ENCODE measurements around the gene MRRF. TPM values are rescaled to one million over a fixed set of nuclear protein-coding genes. Genes with fewer than 3 reads are reported as not detected.

MRRF gene
- total and polyA plus RNA-seq, 2 donors (not counting 3 experiments of a cell fraction or from before 2014, with no cell fraction given): 27.2 to 36.4 TPM

DNA sequence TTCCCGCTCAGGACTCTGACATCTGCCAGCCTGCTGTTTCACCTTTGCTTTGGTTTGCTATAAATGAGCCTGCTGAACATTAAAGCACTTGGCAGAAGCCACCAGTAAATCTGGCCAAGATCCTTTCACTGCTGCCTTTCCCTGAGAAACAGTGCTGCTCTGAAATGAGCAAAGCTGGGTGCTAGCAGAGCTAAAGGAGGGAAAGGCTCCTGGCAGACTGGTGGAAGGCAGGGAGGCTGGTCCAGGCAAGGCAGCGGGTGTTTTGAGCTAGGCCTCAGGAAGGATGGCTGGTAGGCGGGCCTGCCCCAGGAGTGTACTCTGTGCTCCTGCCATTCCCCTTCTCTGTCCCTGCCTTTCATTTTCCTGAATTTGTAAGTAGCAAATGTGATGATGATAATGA is 53.6 kb downstream of the MRRF start:
- H3K9me3 ChIP-seq (replicated peaks; ENCODE audit: control insufficient read depth, insufficient read depth, low read length): no peaks in the 10 kb centered on the region
- dilution Hi-C loops (cut with MboI; ENCODE audit: extremely low pct_ligation_motif_present, low sequenced_read_pairs): no loop called here
- H3K9me1 ChIP-seq (replicated peaks; ENCODE audit: control insufficient read depth, extremely low read depth, insufficient read depth, low read length): no peaks in the 10 kb centered on the region
- H3K79me2 ChIP-seq (ENCODE audit: control insufficient read depth, insufficient read depth, low read length): no peaks in the 10 kb centered on the region
- peaks cover 2 to 5% of the 10 kb centered on the region in 2 experiments for H3K36me3 ChIP-seq (ENCODE audit: control insufficient read depth in 2 of 2, extremely low read depth in 1 of 2, insufficient read depth in 2 of 2, low read length in 2 of 2)
- H3K27ac ChIP-seq (ENCODE audit: insufficient read depth, low read depth, low read length): no peak overlapping the region
- intact Hi-C loops (cut with micrococcal nuclease): no loop called here
- H3K9ac ChIP-seq (replicated peaks; ENCODE audit: extremely low read depth, insufficient read depth, low read length): no peak overlapping the region
- FAIRE-seq: no peak
- H3K4me3 ChIP-seq (replicated peaks in 1 of 3; ENCODE audit: insufficient read depth in 1 of 3, low read depth in 1 of 3, low read length in 3 of 3): no peak overlapping the region
- H3K4me1 ChIP-seq (ENCODE audit: control insufficient read depth, extremely low read depth, insufficient read depth, low read length): no peaks in the 10 kb centered on the region
- BruUV-seq (replicated peaks): no TSS peak
- H3K27me3 ChIP-seq (ENCODE audit: control insufficient read depth in 2 of 2, insufficient read depth in 2 of 2, low read length in 2 of 2): no peaks in the 10 kb centered on the region
- H2AFZ ChIP-seq (ENCODE audit: low read depth, low read length): no peak overlapping the region
- no peak for DNase-seq (ENCODE audit: low read depth, low spot score)
- POLR2A ChIA-PET: interaction anchor here (0.6 kb wide), 1 partner anchor 691 kb away, joined by 4 read pairs; no protein-coding TSS in a partner anchor
- TF ChIP-seq GATA2 (IDR thresholded peaks at IDR 0.05; ENCODE audit: insufficient read depth, insufficient read length, low read depth, low read length) (no peak), FOS (IDR thresholded peaks at IDR 0.05; ENCODE audit: borderline replicate concordance, insufficient read depth, low read length) (no peak), JUN (IDR thresholded peaks at IDR 0.05; ENCODE audit: borderline replicate concordance, insufficient read depth, insufficient read length, low read depth) (no peak), EZH2 (IDR thresholded peaks at IDR 0.05; ENCODE audit: borderline replicate concordance, low read depth, low read length, severe bottlenecking) (no peak), POLR2AphosphoS5 (IDR thresholded peaks at IDR 0.05; ENCODE audit: insufficient read depth, low read depth, low read length) (no peak)
- TF ChIP-seq, protein P1, sequence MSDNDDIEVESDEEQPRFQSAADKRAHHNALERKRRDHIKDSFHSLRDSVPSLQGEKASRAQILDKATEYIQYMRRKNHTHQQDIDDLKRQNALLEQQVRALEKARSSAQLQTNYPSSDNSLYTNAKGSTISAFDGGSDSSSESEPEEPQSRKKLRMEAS (IDR thresholded peaks at IDR 0.05; ENCODE audit: insufficient read depth, insufficient read length): no peak
- H3K4me2 ChIP-seq (ENCODE audit: insufficient read depth, low read length): no peak overlapping the region
- H4K20me1 ChIP-seq (replicated peaks; ENCODE audit: control insufficient read depth, extremely low read depth, insufficient read depth, low read length): no peaks in the 10 kb centered on the region
- CTCF ChIA-PET: no interaction called here

DNA sequence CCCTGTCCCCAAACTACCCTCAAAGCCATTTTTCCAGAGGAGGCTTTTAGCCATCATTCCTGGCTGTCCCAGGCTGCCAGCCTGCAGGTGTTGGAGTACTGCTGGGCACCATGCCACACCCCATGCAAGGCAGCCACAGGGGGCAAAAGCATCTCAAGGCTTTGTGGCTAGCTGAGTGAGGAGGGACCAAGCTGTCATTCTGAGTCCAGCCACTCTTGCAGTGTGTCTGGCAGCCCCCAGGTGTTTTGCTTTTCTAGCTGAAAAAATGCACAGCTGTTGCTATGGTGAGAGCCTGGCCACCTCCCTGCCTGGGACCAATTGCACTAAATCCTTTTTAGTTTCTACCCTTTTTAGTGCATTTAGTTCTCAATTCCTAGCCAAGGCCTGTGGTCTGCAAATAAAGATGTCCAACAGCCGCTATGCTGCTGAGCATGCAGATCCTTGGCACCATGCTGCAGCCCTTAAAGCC is 55.8 kb downstream of the MRRF start:
- no peak for TF ChIP-seq EZH2 (IDR thresholded peaks at IDR 0.05; ENCODE audit: borderline replicate concordance, low read depth, low read length, severe bottlenecking)
- TF ChIP-seq JUN (IDR thresholded peaks at IDR 0.05; ENCODE audit: borderline replicate concordance, insufficient read depth, insufficient read length, low read depth): no peak
- TF ChIP-seq FOS (IDR thresholded peaks at IDR 0.05; ENCODE audit: borderline replicate concordance, insufficient read depth, low read length): no peak
- TF ChIP-seq POLR2A (IDR thresholded peaks at IDR 0.05; ENCODE audit: low read depth, low read length): no peak
- no peak for TF ChIP-seq POLR2AphosphoS5 (IDR thresholded peaks at IDR 0.05; ENCODE audit: insufficient read depth, low read depth, low read length)
- TF ChIP-seq GATA2 (IDR thresholded peaks at IDR 0.05; ENCODE audit: insufficient read depth, insufficient read length, low read depth, low read length): no peak
- TF ChIP-seq, protein P1 (IDR thresholded peaks at IDR 0.05; ENCODE audit: insufficient read depth, insufficient read length): no peak
- TF ChIP-seq, protein P2, sequence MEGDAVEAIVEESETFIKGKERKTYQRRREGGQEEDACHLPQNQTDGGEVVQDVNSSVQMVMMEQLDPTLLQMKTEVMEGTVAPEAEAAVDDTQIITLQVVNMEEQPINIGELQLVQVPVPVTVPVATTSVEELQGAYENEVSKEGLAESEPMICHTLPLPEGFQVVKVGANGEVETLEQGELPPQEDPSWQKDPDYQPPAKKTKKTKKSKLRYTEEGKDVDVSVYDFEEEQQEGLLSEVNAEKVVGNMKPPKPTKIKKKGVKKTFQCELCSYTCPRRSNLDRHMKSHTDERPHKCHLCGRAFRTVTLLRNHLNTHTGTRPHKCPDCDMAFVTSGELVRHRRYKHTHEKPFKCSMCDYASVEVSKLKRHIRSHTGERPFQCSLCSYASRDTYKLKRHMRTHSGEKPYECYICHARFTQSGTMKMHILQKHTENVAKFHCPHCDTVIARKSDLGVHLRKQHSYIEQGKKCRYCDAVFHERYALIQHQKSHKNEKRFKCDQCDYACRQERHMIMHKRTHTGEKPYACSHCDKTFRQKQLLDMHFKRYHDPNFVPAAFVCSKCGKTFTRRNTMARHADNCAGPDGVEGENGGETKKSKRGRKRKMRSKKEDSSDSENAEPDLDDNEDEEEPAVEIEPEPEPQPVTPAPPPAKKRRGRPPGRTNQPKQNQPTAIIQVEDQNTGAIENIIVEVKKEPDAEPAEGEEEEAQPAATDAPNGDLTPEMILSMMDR (IDR thresholded peaks at IDR 0.05; ENCODE audit: extremely low read depth in 1 of 2, insufficient read depth in 1 of 2, low read depth in 1 of 2, low read length in 2 of 2): no peak
- TF ChIP-seq MYC (IDR thresholded peaks at IDR 0.05; ENCODE audit: low read depth, low read length): no peak
- H4K20me1 ChIP-seq (replicated peaks; ENCODE audit: control insufficient read depth, extremely low read depth, insufficient read depth, low read length): no peaks in the 10 kb centered on the region
- no peak overlapping the region for H2AFZ ChIP-seq (ENCODE audit: low read depth, low read length)
- intact Hi-C loops (cut with micrococcal nuclease): no loop called here
- no peaks in the 10 kb centered on the region for H3K79me2 ChIP-seq (ENCODE audit: control insufficient read depth, insufficient read depth, low read length)
- POLR2A ChIA-PET: no interaction called here
- no peak overlapping the region for H3K27ac ChIP-seq (ENCODE audit: insufficient read depth, low read depth, low read length)
- no peak overlapping the region for H3K9ac ChIP-seq (replicated peaks; ENCODE audit: extremely low read depth, insufficient read depth, low read length)
- no peaks in the 10 kb centered on the region for H3K9me3 ChIP-seq (replicated peaks; ENCODE audit: control insufficient read depth, insufficient read depth, low read length)
- H3K9me1 ChIP-seq (replicated peaks; ENCODE audit: control insufficient read depth, extremely low read depth, insufficient read depth, low read length): no peaks in the 10 kb centered on the region
- H3K4me1 ChIP-seq (ENCODE audit: control insufficient read depth, extremely low read depth, insufficient read depth, low read length): peaks cover 12% of the 10 kb centered on the region
- peaks cover 2% of the 10 kb centered on the region in 2 experiments for H3K36me3 ChIP-seq (ENCODE audit: control insufficient read depth in 2 of 2, extremely low read depth in 1 of 2, insufficient read depth in 2 of 2, low read length in 2 of 2)
- dilution Hi-C loops (cut with MboI; ENCODE audit: extremely low pct_ligation_motif_present, low sequenced_read_pairs): no loop called here
- FAIRE-seq (no peak), DNase-seq (ENCODE audit: low read depth, low spot score) (no peak)
- no peak overlapping the region for H3K4me2 ChIP-seq (ENCODE audit: insufficient read depth, low read length)
- CTCF ChIA-PET: interaction anchor here (0.6 to 0.7 kb wide), 2 partner anchors 13 to 69 kb away, joined by 3 read pairs; no protein-coding TSS in a partner anchor
- H3K4me3 ChIP-seq (replicated peaks in 1 of 3; ENCODE audit: insufficient read depth in 1 of 3, low read depth in 1 of 3, low read length in 3 of 3): no peak overlapping the region
- no TSS peak for BruUV-seq (replicated peaks)
- H3K27me3 ChIP-seq (ENCODE audit: control insufficient read depth in 2 of 2, insufficient read depth in 2 of 2, low read length in 2 of 2): no peaks in the 10 kb centered on the region

Data from endothelial cell of umbilical vein (primary cell).